ENCODE data around the gene MMRN2. TPM values are rescaled to one million over a fixed set of nuclear protein-coding genes. Genes with fewer than 3 reads are reported as not detected.

MMRN2 gene
- polyA plus RNA-seq, 1 donor from 2014 or later, result 0.15 TPM

GRCh38 chr10:86962981-86963310 is 5.5 kb upstream of the MMRN2 start:
- Histone ChIP-seq H4K20me1 (ENCODE audit: insufficient read depth) (no peaks in the 10 kb centered on the region), H3K4me2 (ENCODE audit: low read length) (no peak overlapping the region), H3K9me2 (ENCODE audit: insufficient read depth, low read length) (no peaks in the 10 kb centered on the region), H3F3A (ENCODE audit: insufficient read depth, low read length, poor library complexity, severe bottlenecking) (no peaks in the 10 kb centered on the region), H3K79me2 (replicated peaks; ENCODE audit: insufficient read depth, low read length) (no peaks in the 10 kb centered on the region), H3K27me3 (ENCODE audit: insufficient read depth, low read depth, low read length) (no peaks in the 10 kb centered on the region), H3K36me3 (ENCODE audit: insufficient read depth, low read length) (no peaks in the 10 kb centered on the region), H3K9ac (ENCODE audit: low read length) (no peak overlapping the region), H3K9me3 (ENCODE audit: low read length) (no peaks in the 10 kb centered on the region), H2AFZ (ENCODE audit: low read depth, low read length) (no peak overlapping the region), H3K27ac (ENCODE audit: low read length) (no peak overlapping the region), H3K4me3 (ENCODE audit: low read length) (no peak overlapping the region)
- TF ChIP-seq RAD21 (conservative IDR thresholded peaks at IDR 0.05) (no peak), SMC3 (conservative IDR thresholded peaks at IDR 0.05; ENCODE audit: poor library complexity) (no peak), EZH2 (IDR thresholded peaks at IDR 0.05; ENCODE audit: borderline replicate concordance, insufficient read depth, low read length, poor library complexity, severe bottlenecking) (no peak), TAF1 (IDR thresholded peaks at IDR 0.05; ENCODE audit: low read depth) (no peak), EP300 (conservative IDR thresholded peaks at IDR 0.05; ENCODE audit: poor library complexity, severe bottlenecking) (no peak), REST (IDR thresholded peaks at IDR 0.05; ENCODE audit: borderline replicate concordance) (no peak), MXI1 (conservative IDR thresholded peaks at IDR 0.05; ENCODE audit: poor library complexity, severe bottlenecking) (no peak), CTCF (IDR thresholded peaks at IDR 0.05; ENCODE audit: poor library complexity, severe bottlenecking) (no peak), POLR2AphosphoS5 (IDR thresholded peaks at IDR 0.05) (no peak)

GRCh38 chr10:86962136-86962980 is 4.9 kb upstream of the MMRN2 start:
- no peaks in the 10 kb centered on the region for H4K20me1 ChIP-seq (ENCODE audit: insufficient read depth)

More at GRCh38 chr10:86962136-86962980, 4.9 kb upstream of the MMRN2 start:
- Histone ChIP-seq H3F3A (ENCODE audit: insufficient read depth, low read length, poor library complexity, severe bottlenecking) (no peaks in the 10 kb centered on the region), H3K9me2 (ENCODE audit: insufficient read depth, low read length) (no peaks in the 10 kb centered on the region), H3K9ac (ENCODE audit: low read length) (no peak overlapping the region), H2AFZ (ENCODE audit: low read depth, low read length) (no peak overlapping the region), H3K9me3 (ENCODE audit: low read length) (no peaks in the 10 kb centered on the region), H3K4me3 (ENCODE audit: low read length) (no peak overlapping the region), H3K4me2 (ENCODE audit: low read length) (no peak overlapping the region), H3K27ac (ENCODE audit: low read length) (no peak overlapping the region), H3K27me3 (ENCODE audit: insufficient read depth, low read depth, low read length) (no peaks in the 10 kb centered on the region), H3K79me2 (replicated peaks; ENCODE audit: insufficient read depth, low read length) (no peaks in the 10 kb centered on the region), H3K36me3 (ENCODE audit: insufficient read depth, low read length) (no peaks in the 10 kb centered on the region)
- TF ChIP-seq RAD21 (conservative IDR thresholded peaks at IDR 0.05) (no peak), EP300 (conservative IDR thresholded peaks at IDR 0.05; ENCODE audit: poor library complexity, severe bottlenecking) (no peak), SMC3 (conservative IDR thresholded peaks at IDR 0.05; ENCODE audit: poor library complexity) (no peak), REST (IDR thresholded peaks at IDR 0.05; ENCODE audit: borderline replicate concordance) (no peak), POLR2AphosphoS5 (IDR thresholded peaks at IDR 0.05) (no peak), TAF1 (IDR thresholded peaks at IDR 0.05; ENCODE audit: low read depth) (no peak), MXI1 (conservative IDR thresholded peaks at IDR 0.05; ENCODE audit: poor library complexity, severe bottlenecking) (no peak), CTCF (IDR thresholded peaks at IDR 0.05; ENCODE audit: poor library complexity, severe bottlenecking) (no peak), EZH2 (IDR thresholded peaks at IDR 0.05; ENCODE audit: borderline replicate concordance, insufficient read depth, low read length, poor library complexity, severe bottlenecking) (no peak)
